GM21515 (cell line): ENCODE measurements around the gene ADGRL3.

Experiments used
- ATAC-seq: cut with Tn5 transposase; IDR thresholded peaks from one replicate; pipeline ENCODE4 v1.9.1; 2021; ENCODE audit not compliant: unreplicated experiment

The ADGRL3 gene

DNA sequence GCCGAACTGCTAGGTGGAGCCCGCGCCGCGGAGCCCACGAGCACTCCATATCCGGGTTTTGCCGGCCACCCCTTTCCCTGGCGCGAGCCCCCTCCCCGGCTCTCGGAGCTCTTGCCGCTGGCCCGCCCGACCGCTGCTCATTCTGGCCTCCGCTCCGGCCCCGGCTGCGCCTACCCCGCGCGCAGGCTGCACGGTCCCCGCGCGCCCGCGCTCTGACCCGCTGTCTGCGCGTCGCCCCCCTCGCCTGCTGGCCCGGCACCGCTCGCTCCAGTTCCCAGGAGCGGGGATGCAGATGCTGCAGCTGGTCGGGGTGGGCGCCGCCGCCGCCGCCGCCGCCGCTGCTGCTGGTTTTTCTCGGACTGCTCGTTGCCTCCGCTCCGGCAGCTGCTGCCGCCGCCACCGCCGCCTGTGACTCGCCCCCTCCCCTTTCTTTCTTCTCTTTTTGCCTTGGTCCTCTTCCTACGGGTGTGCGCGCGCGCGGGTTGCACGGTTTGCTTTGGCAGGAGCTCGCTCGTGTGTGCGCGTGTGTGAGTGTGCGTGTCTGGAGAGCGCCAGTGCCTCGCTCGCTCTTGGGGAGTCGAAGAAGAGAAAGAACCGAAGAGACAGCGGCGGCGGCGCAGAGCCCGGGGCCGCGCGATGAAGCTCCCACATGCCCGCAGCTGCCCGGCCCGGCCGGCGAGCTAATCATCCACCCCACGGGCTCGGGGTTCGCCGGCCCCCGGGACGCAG, at the start of gene ADGRL3:
ADGRL3 (plus strand) TSS at position 140 of the 729 bp plus-strand sequence.
- ATAC-seq = no peak

DNA sequence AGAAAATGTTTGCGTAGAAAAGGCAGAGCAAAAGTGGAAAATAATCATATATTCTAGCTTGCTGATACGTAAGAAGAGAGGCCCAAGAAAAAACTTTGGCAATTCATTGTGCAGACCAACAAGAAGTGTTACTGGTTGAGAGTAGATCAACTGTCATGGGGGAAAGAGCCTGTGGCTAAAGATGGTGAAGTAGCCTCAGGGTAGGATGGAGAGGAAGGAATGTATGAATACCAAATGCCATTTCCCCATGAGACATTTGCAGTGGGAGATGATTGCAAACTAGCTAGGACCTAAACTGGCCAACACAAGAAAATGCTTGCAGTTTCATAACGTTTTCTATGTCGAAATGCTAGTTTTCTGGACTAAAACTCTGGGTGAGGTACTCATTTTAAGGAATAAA, 47.7 kb upstream of the ADGRL3 start:
- ATAC-seq = no peak

- ATAC-seq = no peak
Observed at GRCh38 chr4:61160478-61160877, 39.6 kb upstream of the ADGRL3 start.

GRCh38 chr4:61162116-61162515, 38.0 kb upstream of the ADGRL3 start:
- no peak for ATAC-seq

DNA sequence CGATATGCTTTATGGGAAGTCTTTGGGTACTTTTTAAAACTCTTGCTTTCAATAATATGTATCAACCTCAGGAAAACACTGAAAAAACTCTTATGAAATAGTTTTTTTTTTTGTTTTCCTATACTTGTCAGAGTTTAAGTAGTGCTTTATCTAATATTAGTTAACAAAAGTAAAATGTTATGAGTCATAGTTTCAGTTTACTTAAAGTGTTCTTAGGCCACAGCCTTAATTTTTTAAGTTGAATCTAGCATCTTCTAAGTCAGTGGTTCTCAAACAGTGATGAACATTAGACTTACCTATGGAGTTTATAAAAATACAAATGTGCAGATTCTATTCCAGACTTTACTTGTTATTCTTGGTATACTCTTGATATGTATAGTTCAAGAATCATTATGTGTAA, 26.3 kb upstream of the ADGRL3 start:
- no peak for ATAC-seq

DNA sequence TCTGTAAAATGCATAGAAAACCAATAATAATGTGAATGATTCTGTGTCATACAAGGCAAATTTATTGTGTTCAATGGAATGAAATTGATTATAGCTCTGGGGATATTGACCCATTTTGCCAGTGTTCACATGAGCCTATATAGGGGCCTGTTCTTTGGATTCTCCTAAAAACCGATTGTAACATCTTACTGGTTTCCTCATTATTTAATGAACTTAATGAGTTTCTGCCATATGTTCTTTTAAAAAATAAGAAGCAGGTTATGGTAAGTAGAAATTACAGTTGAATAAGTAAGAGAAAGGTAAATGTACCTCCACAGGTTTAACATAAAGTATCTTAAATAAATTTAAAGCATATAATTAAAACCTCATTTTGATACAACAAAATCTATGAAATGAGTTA, 24.6 kb upstream of the ADGRL3 start:
- ATAC-seq = no peak

GRCh38 chr4:61177367-61177766, 22.8 kb upstream of the ADGRL3 start:
- no peak for ATAC-seq

GRCh38 chr4:61180405-61180804, 19.7 kb upstream of the ADGRL3 start:
- no peak for ATAC-seq

GRCh38 chr4:61182915-61183314, 17.2 kb upstream of the ADGRL3 start:
- no peak for ATAC-seq

- ATAC-seq = no peak
Observed at GRCh38 chr4:61185288-61185687, 14.8 kb upstream of the ADGRL3 start.

GRCh38 chr4:61192392-61192791, 7.7 kb upstream of the ADGRL3 start:
- no peak for ATAC-seq

DNA sequence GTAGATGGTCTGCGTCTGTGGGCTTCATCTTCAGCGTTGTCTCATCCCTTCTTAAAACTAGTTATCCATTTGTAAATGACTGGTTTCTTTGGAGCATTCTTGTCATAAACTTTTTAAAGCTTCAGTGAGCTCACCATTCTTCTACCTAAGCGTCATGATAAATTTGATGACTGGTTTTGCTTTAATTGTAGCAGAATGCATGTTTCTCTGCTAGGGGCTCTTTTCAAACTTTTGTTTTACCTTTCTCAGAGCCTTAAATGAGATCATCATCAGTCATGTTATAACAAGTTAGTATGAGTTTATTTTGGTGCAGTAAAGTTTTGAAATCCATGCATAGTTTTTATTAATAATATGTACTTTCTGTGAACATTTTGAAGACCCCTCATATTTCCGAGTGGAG, 6.3 kb upstream of the ADGRL3 start:
- no peak for ATAC-seq

DNA sequence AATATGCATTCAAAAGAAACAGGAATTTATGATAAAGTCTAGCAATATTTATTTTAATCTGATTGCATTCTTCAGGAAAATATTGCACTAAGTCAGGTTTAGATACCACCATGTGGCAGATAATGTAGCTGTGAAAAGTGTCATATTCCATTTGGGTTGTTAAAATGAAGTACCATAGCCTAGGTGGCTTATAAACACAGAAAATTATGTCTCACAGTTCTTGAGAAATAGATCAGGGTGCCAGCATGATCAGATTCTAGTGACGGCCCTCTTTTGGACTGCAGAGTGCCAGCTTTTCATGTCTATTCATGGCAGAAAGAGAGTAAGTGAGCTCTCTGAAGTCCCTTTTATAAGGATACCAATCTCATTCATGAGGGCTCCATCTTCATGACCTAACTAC, 5.6 kb upstream of the ADGRL3 start:
- no peak for ATAC-seq

- ATAC-seq = no peak
Observed at GRCh38 chr4:61195101-61195500, 5.0 kb upstream of the ADGRL3 start.

DNA sequence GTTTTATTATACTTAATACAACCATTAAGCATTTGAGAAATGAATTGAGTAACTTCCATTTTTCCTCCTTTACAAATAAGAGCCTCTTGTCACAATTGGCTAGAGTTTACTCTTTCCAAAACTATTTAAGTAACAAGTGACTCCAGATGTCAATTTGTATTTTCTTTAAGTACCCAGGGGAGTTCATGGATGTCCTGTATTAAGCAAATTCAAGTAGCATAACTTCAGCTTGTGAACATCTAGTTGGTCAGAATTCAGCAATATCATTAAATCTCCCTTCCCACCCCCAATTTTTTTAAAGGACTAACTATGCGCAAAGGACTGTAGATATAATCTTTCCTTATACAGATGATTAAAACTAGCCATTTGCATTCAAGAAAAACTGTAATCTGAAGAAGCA, 1.4 kb upstream of the ADGRL3 start:
- ATAC-seq = no peak

GRCh38 chr4:61199873-61200186, 296 bp upstream of the ADGRL3 start:
- no peak for ATAC-seq

DNA sequence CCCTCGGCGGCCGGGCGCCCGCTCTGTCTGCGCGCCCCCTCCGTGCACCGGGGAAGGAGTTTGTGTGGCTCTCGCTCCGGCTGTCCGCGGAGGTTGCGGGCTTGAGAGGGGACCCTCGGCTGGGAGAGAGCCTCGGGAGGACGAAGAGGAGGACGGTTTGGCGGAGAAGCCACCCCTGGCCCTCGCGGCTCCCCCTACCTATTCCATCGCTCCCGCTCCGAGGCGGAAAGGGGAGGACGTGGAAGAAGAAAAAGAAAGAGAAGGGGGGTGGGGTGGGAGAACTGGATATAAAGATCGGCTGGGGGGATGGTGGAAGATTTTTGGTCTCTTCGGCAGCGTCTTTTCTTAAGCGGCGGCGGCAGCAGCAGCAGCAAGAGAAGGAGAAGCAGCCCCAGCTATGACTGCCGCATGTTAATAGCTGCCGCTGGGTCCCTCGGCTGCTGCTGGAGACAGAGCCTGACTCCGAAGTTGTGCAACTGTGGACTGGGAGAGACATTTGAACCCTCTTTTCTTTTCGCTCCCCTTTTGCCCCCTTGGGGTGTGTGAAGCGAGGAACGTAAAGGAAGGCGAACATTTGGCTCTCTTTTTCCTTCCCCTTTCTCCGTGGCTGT, 895 bp downstream of the ADGRL3 start:
- ATAC-seq = no peak

GRCh38 chr4:61201561-61201960, 1.4 kb downstream of the ADGRL3 start:
- ATAC-seq = no peak

DNA sequence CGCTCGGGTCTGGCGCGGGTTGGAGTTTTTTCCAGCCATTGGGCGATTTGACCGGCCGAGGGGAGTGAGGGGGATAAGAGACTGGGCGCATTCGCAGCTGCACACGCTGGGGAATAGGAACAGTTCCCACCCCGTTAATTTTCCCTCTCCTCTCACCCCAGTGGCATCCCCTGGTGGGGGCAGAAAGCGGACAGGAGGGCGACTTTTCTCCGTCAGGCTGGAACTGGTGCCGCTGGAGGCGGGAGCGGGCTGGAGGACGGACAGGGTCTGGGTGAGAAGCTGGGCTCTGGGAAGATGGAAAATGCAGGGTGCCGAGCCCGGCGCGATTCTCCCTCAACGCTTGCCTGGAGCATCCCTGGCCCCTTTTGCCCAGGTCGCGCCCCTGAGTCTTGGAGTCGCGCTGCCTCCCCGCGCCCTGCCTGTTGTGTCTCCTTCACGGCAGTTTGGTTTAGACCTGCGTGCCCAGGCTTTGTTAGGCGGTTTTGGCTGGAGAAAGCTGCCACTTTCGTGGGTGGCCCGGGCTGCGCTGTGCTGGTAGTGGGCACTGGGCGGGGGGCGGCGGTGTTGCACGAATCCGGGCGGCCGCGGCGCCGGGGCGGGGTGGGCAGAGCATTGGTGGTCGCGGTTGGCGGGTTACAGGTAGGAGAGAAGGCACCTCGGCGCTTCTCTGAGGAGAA, 2.0 kb downstream of the ADGRL3 start:
- no peak for ATAC-seq

DNA sequence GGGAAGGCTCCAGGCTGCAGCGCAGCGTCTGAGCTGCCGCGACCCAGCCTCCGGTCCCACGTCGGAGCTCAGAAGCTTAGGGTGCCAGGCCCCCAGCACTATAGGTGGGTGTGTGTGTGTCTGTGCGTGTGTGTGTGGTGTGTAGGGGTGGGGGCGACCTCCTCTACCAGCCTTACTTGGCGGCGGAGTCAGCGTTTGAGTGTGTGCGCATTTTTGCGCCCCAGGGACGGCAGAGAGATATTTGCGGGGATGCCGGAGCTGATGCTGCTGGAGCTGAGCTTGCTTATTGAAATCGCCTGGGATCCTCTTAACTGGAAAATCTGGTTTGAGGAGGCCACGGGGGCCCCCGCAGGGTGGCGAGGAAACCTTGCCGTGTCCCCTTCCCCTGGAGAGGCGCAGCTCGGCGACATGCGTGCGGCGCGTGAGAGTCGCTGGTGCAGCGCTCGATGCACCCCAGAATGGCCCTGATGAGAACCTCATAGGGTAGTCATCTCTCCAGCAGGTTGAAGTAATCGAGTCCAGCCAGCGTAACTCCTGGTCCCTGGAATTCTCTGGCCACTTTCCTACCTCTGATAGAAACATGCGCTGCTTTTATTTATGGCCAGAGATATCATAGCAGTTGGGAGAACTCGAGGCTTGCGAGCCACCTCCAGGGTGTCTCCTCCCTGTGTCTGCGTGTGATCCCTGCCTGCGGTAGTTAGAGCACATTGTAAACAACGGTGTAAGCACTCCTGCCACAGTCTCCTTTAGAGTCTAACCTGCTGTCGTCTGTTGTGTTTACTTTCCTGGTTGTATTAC, 2.7 kb downstream of the ADGRL3 start:
- no peak for ATAC-seq

DNA sequence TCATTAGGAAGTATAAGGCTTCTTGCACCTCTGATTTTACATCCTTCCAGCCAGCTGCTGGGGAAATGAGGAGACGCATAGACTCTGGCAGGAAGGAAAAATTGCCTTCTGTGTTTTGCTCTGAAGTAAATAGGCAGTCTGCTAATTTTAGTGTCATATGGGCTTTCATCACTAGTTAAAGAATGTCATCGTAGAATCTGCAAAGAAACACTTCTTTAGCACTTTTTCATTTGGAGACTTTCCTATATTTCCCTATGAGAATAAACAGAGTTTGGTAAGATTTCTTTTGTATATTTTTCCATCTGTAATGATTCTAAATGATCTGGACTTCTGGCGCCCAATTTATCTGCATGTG, 3.3 kb downstream of the ADGRL3 start:
- ATAC-seq = no peak
